Measurements from ENCODE around the gene TMEM134.

GRCh38 chr11:67423891-67424613 lies 45.0 kb downstream of the TMEM134 start:
- TF ChIP-seq, protein P1, sequence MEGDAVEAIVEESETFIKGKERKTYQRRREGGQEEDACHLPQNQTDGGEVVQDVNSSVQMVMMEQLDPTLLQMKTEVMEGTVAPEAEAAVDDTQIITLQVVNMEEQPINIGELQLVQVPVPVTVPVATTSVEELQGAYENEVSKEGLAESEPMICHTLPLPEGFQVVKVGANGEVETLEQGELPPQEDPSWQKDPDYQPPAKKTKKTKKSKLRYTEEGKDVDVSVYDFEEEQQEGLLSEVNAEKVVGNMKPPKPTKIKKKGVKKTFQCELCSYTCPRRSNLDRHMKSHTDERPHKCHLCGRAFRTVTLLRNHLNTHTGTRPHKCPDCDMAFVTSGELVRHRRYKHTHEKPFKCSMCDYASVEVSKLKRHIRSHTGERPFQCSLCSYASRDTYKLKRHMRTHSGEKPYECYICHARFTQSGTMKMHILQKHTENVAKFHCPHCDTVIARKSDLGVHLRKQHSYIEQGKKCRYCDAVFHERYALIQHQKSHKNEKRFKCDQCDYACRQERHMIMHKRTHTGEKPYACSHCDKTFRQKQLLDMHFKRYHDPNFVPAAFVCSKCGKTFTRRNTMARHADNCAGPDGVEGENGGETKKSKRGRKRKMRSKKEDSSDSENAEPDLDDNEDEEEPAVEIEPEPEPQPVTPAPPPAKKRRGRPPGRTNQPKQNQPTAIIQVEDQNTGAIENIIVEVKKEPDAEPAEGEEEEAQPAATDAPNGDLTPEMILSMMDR (IDR thresholded peaks at IDR 0.05; ENCODE audit: low read length) = no peak
- TF ChIP-seq EZH2 (IDR thresholded peaks at IDR 0.05; ENCODE audit: borderline replicate concordance, low read length) = no peak
